HFFc6 (cell line): ENCODE measurements around the gene SETX. TPM values are rescaled to one million over a fixed set of nuclear protein-coding genes. Genes with fewer than 3 reads are reported as not detected.
A peak's percentile ranks its signal among the peaks of the same experiment; 100 is the strongest.

Source experiments
- DNase-seq: peaks from one replicate; pipeline ENCODE4 v3.0.0-alpha.2; 2018
- H3K27ac Mint-ChIP-seq: 2 replicates; pipeline ENCODE4 v1.8.0; 2020; ENCODE audit warnings: mild to moderate bottlenecking, mixed read lengths
- H3K27me3 Mint-ChIP-seq: 2 replicates; pipeline ENCODE4 v1.8.0; 2021; ENCODE audit warnings: mild to moderate bottlenecking, moderate library complexity, mixed read lengths; ENCODE audit not compliant: insufficient read depth
- H3K36me3 Mint-ChIP-seq: 2 replicates; pipeline ENCODE4 v1.8.0; 2021; ENCODE audit warnings: low read depth, mixed read lengths
- H3K4me1 Mint-ChIP-seq: 2 replicates; pipeline ENCODE4 v1.8.0; 2020; ENCODE audit warnings: low read depth, mixed read lengths
- H3K4me3 Mint-ChIP-seq: 2 replicates; pipeline ENCODE4 v1.8.0; 2020; ENCODE audit warnings: mild to moderate bottlenecking, moderate library complexity, mixed read lengths
- H3K9me3 Mint-ChIP-seq: 2 replicates; pipeline ENCODE4 v1.8.0; 2020; ENCODE audit warnings: mild to moderate bottlenecking, mixed read lengths
- CTCF ChIP-seq: fragments of 200-600 bp; sonication (generic); IDR thresholded peaks from 2 replicates; pipeline ENCODE4 v1.5.0; 2021; ENCODE audit warnings: antibody characterized with exemption, mild to moderate bottlenecking
- total RNA-seq, 6 experiments: library from RNA; stranded (reverse); fragmentation: NEBNext Ultra II Directional; extraction: Animal tissue kit (Norgen Biotek cat#: 25700); gene quantifications; 2 replicates in 1 of 6; 3 replicates in 5 of 6; pipeline ENCODE4 v1.2.3, GENCODE V29; 2021

SETX gene
- total RNA-seq, 6 experiments from 2014 or later = 14.9 to 18.7 (median 17.7) TPM

GRCh38 chr9:132309056-132309455, 45.7 kb downstream of the SETX start:
- H3K9me3 Mint-ChIP-seq = no peaks in the 10 kb centered on the region
- H3K36me3 Mint-ChIP-seq = peaks cover 41% of the 10 kb centered on the region
- TF ChIP-seq CTCF = no peak
- H3K27ac Mint-ChIP-seq = no peak overlapping the region
- H3K4me3 Mint-ChIP-seq = no peak overlapping the region
- H3K4me1 Mint-ChIP-seq = no peaks in the 10 kb centered on the region
- DNase-seq = no peak
- no peaks in the 10 kb centered on the region for H3K27me3 Mint-ChIP-seq

GRCh38 chr9:132301521-132301920, 53.3 kb downstream of the SETX start:
- Mint-ChIP-seq H3K36me3 (peaks cover 24% of the 10 kb centered on the region), H3K4me3 (no peak overlapping the region)
- TF ChIP-seq CTCF = no peak

GRCh38 chr9:132299221-132299620, 55.6 kb downstream of the SETX start:
- H3K9me3 Mint-ChIP-seq = no peaks in the 10 kb centered on the region
- no peak for TF ChIP-seq CTCF
- DNase-seq = no peak
- H3K4me3 Mint-ChIP-seq = no peak overlapping the region
- no peak overlapping the region for H3K27ac Mint-ChIP-seq
- H3K36me3 Mint-ChIP-seq = peaks cover 37% of the 10 kb centered on the region
- H3K4me1 Mint-ChIP-seq = peaks cover 13% of the 10 kb centered on the region
- no peaks in the 10 kb centered on the region for H3K27me3 Mint-ChIP-seq

More at GRCh38 chr9:132301521-132301920, 53.3 kb downstream of the SETX start:
- peaks cover 13% of the 10 kb centered on the region for H3K4me1 Mint-ChIP-seq
- H3K9me3 Mint-ChIP-seq = no peaks in the 10 kb centered on the region
- no peak for DNase-seq
- H3K27ac Mint-ChIP-seq = no peak overlapping the region
- no peaks in the 10 kb centered on the region for H3K27me3 Mint-ChIP-seq

GRCh38 chr9:132295181-132295580, 59.6 kb downstream of the SETX start:
- Mint-ChIP-seq H3K4me1 (peaks cover 7% of the 10 kb centered on the region), H3K9me3 (no peaks in the 10 kb centered on the region), H3K27ac (0 out of 2 replicates have a peak overlapping the region, but pooled peaks have one; percentile 6), H3K27me3 (no peaks in the 10 kb centered on the region), H3K36me3 (peaks cover 35% of the 10 kb centered on the region), H3K4me3 (no peak overlapping the region)
- no peak for TF ChIP-seq CTCF
- no peak for DNase-seq

- no peak overlapping the region for H3K27ac Mint-ChIP-seq
- no peak overlapping the region for H3K4me3 Mint-ChIP-seq
These were observed 61.6 kb downstream of the SETX start for GRCh38 chr9:132293145-132293721.

More at GRCh38 chr9:132293145-132293721, 61.6 kb downstream of the SETX start:
- no peaks in the 10 kb centered on the region for H3K27me3 Mint-ChIP-seq
- peaks cover 13% of the 10 kb centered on the region for H3K4me1 Mint-ChIP-seq
- no peak for TF ChIP-seq CTCF
- no peaks in the 10 kb centered on the region for H3K9me3 Mint-ChIP-seq
- peaks cover 25% of the 10 kb centered on the region for H3K36me3 Mint-ChIP-seq
- no peak for DNase-seq
